ENCODE measurements around the gene FAM114A1. TPM values are rescaled to one million over a fixed set of nuclear protein-coding genes. Genes with fewer than 3 reads are reported as not detected.
"Not testable (repeated sequence)": the region's sequence is repeated elsewhere in the genome, so short reads cannot be mapped to it uniquely, and the experiment has no call there.

Gene FAM114A1
- polyA plus RNA-seq, 1 donor from 2014 or later = not detected

DNA sequence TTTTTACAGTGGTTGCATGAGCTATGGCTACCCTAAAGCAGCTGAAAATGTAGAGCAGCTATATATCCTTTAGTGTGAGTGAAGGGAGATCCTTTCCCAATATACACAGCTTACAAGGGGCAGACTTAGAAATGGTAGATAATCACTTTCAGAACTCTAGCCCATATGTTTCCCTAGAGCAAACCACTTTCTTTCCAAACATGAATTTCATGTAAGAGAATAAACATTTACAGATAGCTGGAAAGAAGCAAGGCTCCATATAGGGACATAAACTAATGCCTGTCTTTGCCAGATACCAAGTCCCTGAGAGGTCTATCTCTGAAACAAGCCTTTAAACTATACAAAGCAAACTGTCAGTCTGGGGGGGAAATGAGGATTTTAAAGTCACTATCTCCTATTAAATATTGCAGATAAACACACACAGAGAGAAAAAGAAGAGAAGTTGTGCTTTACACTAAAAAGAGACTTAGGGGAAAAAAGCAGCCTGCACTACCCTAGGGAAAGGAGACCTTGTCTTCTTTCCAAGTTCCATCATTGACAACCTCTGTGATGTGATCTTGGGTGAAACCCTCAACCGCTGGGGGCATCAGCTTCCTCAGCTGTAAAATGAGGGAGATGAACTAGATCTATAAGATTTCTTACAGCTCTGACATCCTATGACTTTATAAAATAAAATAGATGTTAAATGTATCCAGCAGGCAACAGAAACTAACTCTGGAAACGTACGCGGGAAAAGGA lies 91.0 kb downstream of the FAM114A1 start (continued):
- TF ChIP-seq, protein P1, sequence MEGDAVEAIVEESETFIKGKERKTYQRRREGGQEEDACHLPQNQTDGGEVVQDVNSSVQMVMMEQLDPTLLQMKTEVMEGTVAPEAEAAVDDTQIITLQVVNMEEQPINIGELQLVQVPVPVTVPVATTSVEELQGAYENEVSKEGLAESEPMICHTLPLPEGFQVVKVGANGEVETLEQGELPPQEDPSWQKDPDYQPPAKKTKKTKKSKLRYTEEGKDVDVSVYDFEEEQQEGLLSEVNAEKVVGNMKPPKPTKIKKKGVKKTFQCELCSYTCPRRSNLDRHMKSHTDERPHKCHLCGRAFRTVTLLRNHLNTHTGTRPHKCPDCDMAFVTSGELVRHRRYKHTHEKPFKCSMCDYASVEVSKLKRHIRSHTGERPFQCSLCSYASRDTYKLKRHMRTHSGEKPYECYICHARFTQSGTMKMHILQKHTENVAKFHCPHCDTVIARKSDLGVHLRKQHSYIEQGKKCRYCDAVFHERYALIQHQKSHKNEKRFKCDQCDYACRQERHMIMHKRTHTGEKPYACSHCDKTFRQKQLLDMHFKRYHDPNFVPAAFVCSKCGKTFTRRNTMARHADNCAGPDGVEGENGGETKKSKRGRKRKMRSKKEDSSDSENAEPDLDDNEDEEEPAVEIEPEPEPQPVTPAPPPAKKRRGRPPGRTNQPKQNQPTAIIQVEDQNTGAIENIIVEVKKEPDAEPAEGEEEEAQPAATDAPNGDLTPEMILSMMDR (IDR thresholded peaks at IDR 0.05; ENCODE audit: poor library complexity, severe bottlenecking) = no peak

DNA sequence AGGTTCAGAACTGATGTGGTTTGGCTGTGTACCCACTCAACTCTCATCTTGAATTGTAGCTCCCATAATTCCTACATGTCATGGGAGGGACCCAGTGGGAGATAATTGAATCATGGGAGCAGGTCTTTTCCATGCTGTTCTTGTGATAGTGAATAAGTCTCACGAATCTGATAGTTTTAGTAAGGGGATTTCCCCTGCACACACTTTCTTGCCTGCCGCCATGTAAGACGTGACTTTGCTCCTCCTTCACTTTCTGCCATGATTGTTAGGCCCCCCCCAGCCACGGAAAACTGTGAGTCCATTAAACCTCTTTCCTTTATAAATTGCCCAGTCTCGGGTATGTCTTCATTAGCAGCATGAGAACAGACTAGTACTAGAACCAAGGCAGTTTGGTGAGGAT lies 91.6 kb downstream of the FAM114A1 start:
- H3K9me2 ChIP-seq (ENCODE audit: insufficient read depth, low read length); H3K9ac ChIP-seq (ENCODE audit: low read length); H3K79me2 ChIP-seq (replicated peaks; ENCODE audit: insufficient read depth, low read length); H3K9me3 ChIP-seq (ENCODE audit: low read length); H3K4me3 ChIP-seq (ENCODE audit: low read length); H2AFZ ChIP-seq (ENCODE audit: low read depth, low read length); H3F3A ChIP-seq (ENCODE audit: insufficient read depth, low read length, poor library complexity, severe bottlenecking); H3K36me3 ChIP-seq (ENCODE audit: insufficient read depth, low read length); H4K20me1 ChIP-seq (ENCODE audit: insufficient read depth); H3K27me3 ChIP-seq (ENCODE audit: insufficient read depth, low read depth, low read length); H3K4me2 ChIP-seq (ENCODE audit: low read length); H3K27ac ChIP-seq (ENCODE audit: low read length): not testable (repeated sequence)

DNA sequence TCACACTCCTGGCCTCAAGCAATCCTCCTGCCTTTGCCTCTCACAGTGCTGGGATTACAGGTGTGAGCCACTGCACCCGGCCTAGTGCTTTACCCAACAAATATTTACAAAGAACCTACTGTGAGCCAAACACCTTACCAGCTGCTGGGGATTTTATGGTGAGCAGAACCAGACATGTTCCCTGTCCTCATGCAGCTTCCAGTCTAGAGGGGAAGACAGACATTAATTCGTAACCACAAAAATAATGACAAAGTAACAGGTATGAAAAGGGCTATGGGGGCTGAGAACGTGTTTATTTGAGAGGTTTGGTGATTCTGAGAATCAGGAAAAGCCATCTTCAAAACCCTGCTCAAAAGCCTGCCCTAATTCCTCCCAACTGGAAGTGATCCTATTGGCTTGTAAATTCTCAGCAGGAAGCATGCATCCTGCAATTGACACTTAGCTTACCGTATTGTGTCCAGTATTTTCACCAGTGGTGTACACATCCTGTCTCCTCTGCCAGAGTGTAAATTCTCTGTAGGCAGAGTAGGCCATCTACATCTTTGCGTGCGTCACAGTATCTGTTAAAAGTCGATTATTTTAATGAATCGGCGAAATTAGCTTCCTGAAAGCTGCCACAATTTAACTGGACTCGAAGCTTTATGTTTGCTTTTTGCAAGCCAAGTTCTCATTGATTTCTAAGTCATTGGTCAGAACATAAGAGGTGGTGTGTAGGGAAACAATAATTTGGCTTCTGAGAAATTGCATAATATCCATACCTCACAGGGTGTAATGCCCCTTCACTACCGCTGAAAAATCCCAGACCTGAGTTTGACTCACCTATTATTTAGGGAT lies 97.6 kb downstream of the FAM114A1 start:
- H3K9me2 ChIP-seq (ENCODE audit: insufficient read depth, low read length) = no peaks in the 10 kb centered on the region
- no peak overlapping the region for H3K27ac ChIP-seq (ENCODE audit: low read length)
- H3K9ac ChIP-seq (ENCODE audit: low read length) = no peak overlapping the region
- TF ChIP-seq, protein P2, sequence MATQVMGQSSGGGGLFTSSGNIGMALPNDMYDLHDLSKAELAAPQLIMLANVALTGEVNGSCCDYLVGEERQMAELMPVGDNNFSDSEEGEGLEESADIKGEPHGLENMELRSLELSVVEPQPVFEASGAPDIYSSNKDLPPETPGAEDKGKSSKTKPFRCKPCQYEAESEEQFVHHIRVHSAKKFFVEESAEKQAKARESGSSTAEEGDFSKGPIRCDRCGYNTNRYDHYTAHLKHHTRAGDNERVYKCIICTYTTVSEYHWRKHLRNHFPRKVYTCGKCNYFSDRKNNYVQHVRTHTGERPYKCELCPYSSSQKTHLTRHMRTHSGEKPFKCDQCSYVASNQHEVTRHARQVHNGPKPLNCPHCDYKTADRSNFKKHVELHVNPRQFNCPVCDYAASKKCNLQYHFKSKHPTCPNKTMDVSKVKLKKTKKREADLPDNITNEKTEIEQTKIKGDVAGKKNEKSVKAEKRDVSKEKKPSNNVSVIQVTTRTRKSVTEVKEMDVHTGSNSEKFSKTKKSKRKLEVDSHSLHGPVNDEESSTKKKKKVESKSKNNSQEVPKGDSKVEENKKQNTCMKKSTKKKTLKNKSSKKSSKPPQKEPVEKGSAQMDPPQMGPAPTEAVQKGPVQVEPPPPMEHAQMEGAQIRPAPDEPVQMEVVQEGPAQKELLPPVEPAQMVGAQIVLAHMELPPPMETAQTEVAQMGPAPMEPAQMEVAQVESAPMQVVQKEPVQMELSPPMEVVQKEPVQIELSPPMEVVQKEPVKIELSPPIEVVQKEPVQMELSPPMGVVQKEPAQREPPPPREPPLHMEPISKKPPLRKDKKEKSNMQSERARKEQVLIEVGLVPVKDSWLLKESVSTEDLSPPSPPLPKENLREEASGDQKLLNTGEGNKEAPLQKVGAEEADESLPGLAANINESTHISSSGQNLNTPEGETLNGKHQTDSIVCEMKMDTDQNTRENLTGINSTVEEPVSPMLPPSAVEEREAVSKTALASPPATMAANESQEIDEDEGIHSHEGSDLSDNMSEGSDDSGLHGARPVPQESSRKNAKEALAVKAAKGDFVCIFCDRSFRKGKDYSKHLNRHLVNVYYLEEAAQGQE (IDR thresholded peaks at IDR 0.05; ENCODE audit: borderline replicate concordance) = no peak
- TF ChIP-seq MXI1 (conservative IDR thresholded peaks at IDR 0.05; ENCODE audit: poor library complexity, severe bottlenecking) = no peak
- no peak for TF ChIP-seq EP300 (conservative IDR thresholded peaks at IDR 0.05; ENCODE audit: poor library complexity, severe bottlenecking)
- no peak for TF ChIP-seq RAD21 (conservative IDR thresholded peaks at IDR 0.05)
- TF ChIP-seq EZH2 (IDR thresholded peaks at IDR 0.05; ENCODE audit: borderline replicate concordance, insufficient read depth, low read length, poor library complexity, severe bottlenecking) = no peak
- no peak for TF ChIP-seq POLR2AphosphoS5 (IDR thresholded peaks at IDR 0.05)
- TF ChIP-seq TAF1 (IDR thresholded peaks at IDR 0.05; ENCODE audit: low read depth) = no peak
- TF ChIP-seq, protein P1 (IDR thresholded peaks at IDR 0.05; ENCODE audit: poor library complexity, severe bottlenecking) = no peak
- no peak for TF ChIP-seq SMC3 (conservative IDR thresholded peaks at IDR 0.05; ENCODE audit: poor library complexity)
- H2AFZ ChIP-seq (ENCODE audit: low read depth, low read length) = no peak overlapping the region
- H3K27me3 ChIP-seq (ENCODE audit: insufficient read depth, low read depth, low read length) = no peaks in the 10 kb centered on the region
- no peaks in the 10 kb centered on the region for H3K79me2 ChIP-seq (replicated peaks; ENCODE audit: insufficient read depth, low read length)
- no peaks in the 10 kb centered on the region for H3K9me3 ChIP-seq (ENCODE audit: low read length)
- H4K20me1 ChIP-seq (ENCODE audit: insufficient read depth) = no peaks in the 10 kb centered on the region
- no peaks in the 10 kb centered on the region for H3F3A ChIP-seq (ENCODE audit: insufficient read depth, low read length, poor library complexity, severe bottlenecking)
- no peak overlapping the region for H3K4me2 ChIP-seq (ENCODE audit: low read length)
- H3K4me3 ChIP-seq (ENCODE audit: low read length) = no peak overlapping the region
- H3K36me3 ChIP-seq (ENCODE audit: insufficient read depth, low read length) = no peaks in the 10 kb centered on the region
